ENCODE measurements around the gene SLX4IP. TPM values are rescaled to one million over a fixed set of nuclear protein-coding genes. Genes with fewer than 3 reads are reported as not detected.

The SLX4IP gene
- total and polyA plus RNA-seq, 2 of the 13 experiments (the other 11 are each of a cell fraction or from before 2014, with no cell fraction given) = 3.6 to 7.3 TPM

- TF ChIP-seq ZNF574 (CRISPR knock-in tag; IDR thresholded peaks at IDR 0.05) (peak; percentile 86), FOXA3 (CRISPR knock-in tag; IDR thresholded peaks at IDR 0.05) (peak; percentile 24), PATZ1 (CRISPR knock-in tag; IDR thresholded peaks at IDR 0.05) (peak; percentile 96), THAP8 (CRISPR knock-in tag; IDR thresholded peaks at IDR 0.05; ENCODE audit: borderline replicate concordance) (peak; percentile 92), MED13 (CRISPR knock-in tag; IDR thresholded peaks at IDR 0.05) (peak; percentile 96), ZNF24 (IDR thresholded peaks at IDR 0.05) (peak; percentile 34), HHEX (CRISPR knock-in tag; IDR thresholded peaks at IDR 0.05) (no peak), KAT2B (IDR thresholded peaks at IDR 0.05; ENCODE audit: borderline replicate concordance, low read depth, low read length) (no peak), MTA1 (CRISPR knock-in tag; IDR thresholded peaks at IDR 0.05; ENCODE audit: borderline replicate concordance) (peak; percentile 76; the same call in 1 of the 2 replicates), ZNF331 (CRISPR knock-in tag; IDR thresholded peaks at IDR 0.05) (peak; percentile 89), ZSCAN31 (CRISPR knock-in tag; IDR thresholded peaks at IDR 0.05; ENCODE audit: low read depth) (peak; percentile 98), ZNF839 (CRISPR knock-in tag; IDR thresholded peaks at IDR 0.05; ENCODE audit: borderline replicate concordance) (peak; percentile 18), ZKSCAN8 (CRISPR knock-in tag; IDR thresholded peaks at IDR 0.05; ENCODE audit: borderline replicate concordance) (peak; percentile 20; the same call in 1 of the 2 replicates), PCBP1 (IDR thresholded peaks at IDR 0.05; ENCODE audit: borderline replicate concordance, low read depth, low read length) (0 out of 2 replicates have a peak, but pooled peaks have one; percentile 8), SNAI1 (CRISPR knock-in tag; IDR thresholded peaks at IDR 0.05; ENCODE audit: borderline replicate concordance) (peak; percentile 87), SP5 (CRISPR knock-in tag; IDR thresholded peaks at IDR 0.05; ENCODE audit: borderline replicate concordance, low read depth) (no peak; the same call in 1 of the 2 replicates), ZNF777 (CRISPR knock-in tag; IDR thresholded peaks at IDR 0.05) (peak; percentile 92), YEATS2 (CRISPR knock-in tag; IDR thresholded peaks at IDR 0.05; ENCODE audit: borderline replicate concordance) (peak; percentile 90), ZNF101 (CRISPR knock-in tag; IDR thresholded peaks at IDR 0.05; ENCODE audit: borderline replicate concordance, low read depth) (peak; percentile 16; the same call in 1 of the 2 replicates), MYPOP (CRISPR knock-in tag; IDR thresholded peaks at IDR 0.05) (peak; percentile 93), ZNF12 (CRISPR knock-in tag; IDR thresholded peaks at IDR 0.05) (0 out of 2 replicates have a peak, but pooled peaks have one; percentile 68), ZNF570 (CRISPR knock-in tag; IDR thresholded peaks at IDR 0.05; ENCODE audit: borderline replicate concordance) (peak; percentile 86; the same call in 1 of the 2 replicates), HMGA1 (CRISPR knock-in tag; conservative IDR thresholded peaks at IDR 0.05) (no peak), ZNF234 (CRISPR knock-in tag; conservative IDR thresholded peaks at IDR 0.05) (no peak; the same call in 1 of the 2 replicates)
These were observed 1.3 kb upstream of the SLX4IP start, which contains the start of gene MKKS (continued) for GRCh38 chr20:10433623-10434466.
